HUES6 (cell line): ENCODE results near the gene ELAVL1.

Source experiments
- H3K27ac ChIP-seq: 2 replicates; pipeline ENCODE4 v1.7.0; 2013; ENCODE audit warnings: low read depth, mild to moderate bottlenecking, low read length, inconsistent platforms
- H3K27me3 ChIP-seq: 2 replicates; pipeline ENCODE4 v1.6.1; 2013; ENCODE audit warnings: low read length; ENCODE audit not compliant: control insufficient read depth, insufficient read depth
- H3K36me3 ChIP-seq: 2 replicates; pipeline ENCODE4 v1.6.1; 2013; ENCODE audit warnings: low read length; ENCODE audit not compliant: control insufficient read depth, insufficient read depth
- H3K4me1 ChIP-seq: 2 replicates; pipeline ENCODE4 v1.6.1; 2013; ENCODE audit warnings: low read length; ENCODE audit not compliant: control insufficient read depth, insufficient read depth
- H3K4me3 ChIP-seq: 2 replicates; pipeline ENCODE4 v1.5.1; 2013; ENCODE audit warnings: low read depth, low read length
- H3K9ac ChIP-seq: one replicate; pipeline ENCODE4 v1.6.1; 2013; ENCODE audit warnings: mild to moderate bottlenecking, low read length
- H3K9me3 ChIP-seq: 2 replicates; pipeline ENCODE4 v1.6.1; 2013; ENCODE audit warnings: low read depth, low read length; ENCODE audit not compliant: control insufficient read depth, insufficient read depth

The ELAVL1 gene

DNA sequence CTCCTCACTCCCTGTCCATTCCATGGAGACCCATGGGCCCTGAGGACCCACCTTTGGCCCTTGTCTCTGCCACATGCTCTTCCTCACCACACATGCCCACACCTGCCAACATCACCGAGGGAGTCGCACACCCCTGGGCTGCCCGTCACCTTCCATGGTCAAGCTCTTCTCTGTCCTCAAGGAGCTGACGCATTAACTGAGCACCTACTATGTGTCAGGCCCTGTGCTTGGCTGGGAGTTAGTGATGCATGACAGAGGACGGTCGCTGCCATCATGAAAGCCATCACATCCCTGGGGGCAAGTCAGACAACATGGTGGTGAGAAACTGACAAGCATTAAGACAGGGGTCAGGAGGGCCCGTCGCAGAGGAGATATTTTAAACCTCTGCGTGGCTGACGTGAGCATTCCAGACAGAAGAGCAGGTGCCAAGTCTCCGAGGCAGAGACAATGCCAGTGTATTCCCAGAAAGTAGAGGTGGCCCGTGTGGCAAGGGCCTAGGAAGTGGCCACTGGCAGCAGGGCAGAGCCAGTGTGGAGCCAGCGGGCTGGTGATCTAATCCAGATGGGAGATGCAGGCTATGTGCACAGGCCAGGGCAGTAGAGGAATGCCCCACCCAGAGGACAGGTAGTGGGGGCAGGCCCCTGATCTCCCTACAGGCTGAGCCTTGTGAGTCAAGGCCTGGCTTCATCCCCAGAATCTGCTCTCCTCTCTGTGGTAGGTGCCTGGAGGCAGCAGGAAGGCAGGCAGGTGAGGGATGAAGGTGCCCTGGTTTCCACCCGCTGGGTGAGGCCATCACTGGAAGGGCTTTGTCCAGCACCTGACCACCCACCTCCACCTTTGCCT, 21.2 kb downstream of the ELAVL1 start:
- peaks cover 98% of the 10 kb centered on the region for H3K36me3 ChIP-seq
- H3K4me1 ChIP-seq, result no peaks in the 10 kb centered on the region; the same call in 1 of the 2 replicates
- no peak overlapping the region for H3K4me3 ChIP-seq
- no peaks in the 10 kb centered on the region for H3K9me3 ChIP-seq
- no peak overlapping the region for H3K27ac ChIP-seq
- no peak overlapping the region for H3K9ac ChIP-seq
- no peaks in the 10 kb centered on the region for H3K27me3 ChIP-seq

DNA sequence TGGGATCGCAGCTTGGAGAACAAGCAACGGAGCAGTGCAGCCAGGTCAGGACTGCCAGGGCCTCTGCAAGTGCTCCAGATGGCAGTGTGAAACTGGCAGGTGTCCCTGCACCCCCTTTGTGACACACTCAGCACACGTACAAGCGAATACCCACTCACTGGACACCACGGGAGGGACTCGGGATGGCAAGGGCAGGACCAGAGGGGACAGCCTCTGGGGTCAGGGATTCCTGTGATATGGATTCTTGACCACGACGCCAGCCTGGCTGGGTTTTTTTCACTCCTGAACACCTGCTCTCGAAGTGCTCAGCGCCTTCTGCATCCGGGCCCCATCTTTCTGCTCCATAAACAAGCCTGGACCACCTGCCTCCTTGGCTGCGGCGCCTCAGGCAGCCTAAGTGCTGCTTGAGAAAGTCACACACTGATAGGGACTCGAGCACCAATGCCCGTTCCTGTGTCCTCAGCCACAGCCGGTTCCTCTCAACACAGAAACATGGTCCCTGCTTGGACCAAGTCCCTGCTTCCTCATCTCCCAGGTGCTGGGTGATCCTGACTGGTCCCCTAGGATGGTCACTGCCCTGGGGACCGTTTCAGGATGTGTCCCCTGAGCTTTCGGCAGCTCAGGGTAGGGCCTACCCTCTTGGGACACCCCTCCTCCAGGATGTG, 22.0 kb downstream of the ELAVL1 start:
- Histone ChIP-seq H3K9me3 (no peaks in the 10 kb centered on the region), H3K27ac (no peak overlapping the region), H3K9ac (no peak overlapping the region), H3K27me3 (no peaks in the 10 kb centered on the region), H3K4me1 (no peaks in the 10 kb centered on the region; the same call in 1 of the 2 replicates), H3K36me3 (peaks cover 98% of the 10 kb centered on the region), H3K4me3 (no peak overlapping the region)

DNA sequence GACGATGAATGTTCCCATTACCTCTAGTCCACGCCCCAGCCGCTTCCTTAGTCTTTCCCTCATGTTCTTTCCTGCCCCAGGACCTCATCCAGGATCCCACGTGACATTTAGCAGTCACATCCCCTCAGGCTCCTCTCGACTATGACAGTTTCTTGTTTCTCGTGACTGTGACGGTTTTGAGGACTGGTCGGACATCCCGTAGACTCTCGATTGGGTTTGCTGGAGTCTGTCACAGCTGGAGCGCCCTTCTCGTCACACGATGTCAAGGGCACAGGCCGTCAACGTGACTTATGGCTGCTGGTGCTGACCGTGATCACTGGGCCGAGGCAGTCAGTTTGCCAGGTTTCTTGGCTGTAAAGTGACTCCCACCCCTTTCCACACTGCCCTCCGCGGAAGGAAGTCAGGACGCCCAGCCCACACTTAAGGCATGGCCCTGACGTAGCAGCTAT, 22.8 kb downstream of the ELAVL1 start:
- Histone ChIP-seq H3K27me3 (no peaks in the 10 kb centered on the region), H3K4me1 (no peaks in the 10 kb centered on the region), H3K9ac (no peak overlapping the region), H3K9me3 (no peaks in the 10 kb centered on the region), H3K36me3 (peaks cover 98% of the 10 kb centered on the region), H3K4me3 (no peak overlapping the region), H3K27ac (no peak overlapping the region)

DNA sequence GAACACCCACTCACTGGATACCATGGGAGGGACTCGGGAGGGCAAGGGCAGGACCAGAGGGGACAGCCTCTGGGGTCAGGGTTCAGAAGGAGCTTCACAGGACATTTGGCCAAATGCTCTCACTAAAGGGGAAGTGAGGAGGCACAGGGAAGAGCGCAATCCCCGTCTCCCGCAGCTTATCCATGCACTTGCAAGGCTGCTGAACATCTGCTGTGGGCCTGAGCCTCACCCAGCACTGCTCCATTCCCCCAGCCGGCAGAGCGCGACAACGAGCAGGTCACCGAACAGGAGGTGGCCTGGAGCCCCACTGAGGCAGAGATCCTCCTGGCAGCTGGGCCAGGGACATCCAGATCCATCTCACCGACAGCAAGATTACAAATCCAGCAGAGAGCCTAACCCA, 23.3 kb downstream of the ELAVL1 start:
- Histone ChIP-seq H3K9ac (no peak overlapping the region), H3K4me3 (no peak overlapping the region), H3K36me3 (peaks cover 98% of the 10 kb centered on the region), H3K27ac (no peak overlapping the region), H3K27me3 (no peaks in the 10 kb centered on the region), H3K9me3 (no peaks in the 10 kb centered on the region), H3K4me1 (no peaks in the 10 kb centered on the region)

DNA sequence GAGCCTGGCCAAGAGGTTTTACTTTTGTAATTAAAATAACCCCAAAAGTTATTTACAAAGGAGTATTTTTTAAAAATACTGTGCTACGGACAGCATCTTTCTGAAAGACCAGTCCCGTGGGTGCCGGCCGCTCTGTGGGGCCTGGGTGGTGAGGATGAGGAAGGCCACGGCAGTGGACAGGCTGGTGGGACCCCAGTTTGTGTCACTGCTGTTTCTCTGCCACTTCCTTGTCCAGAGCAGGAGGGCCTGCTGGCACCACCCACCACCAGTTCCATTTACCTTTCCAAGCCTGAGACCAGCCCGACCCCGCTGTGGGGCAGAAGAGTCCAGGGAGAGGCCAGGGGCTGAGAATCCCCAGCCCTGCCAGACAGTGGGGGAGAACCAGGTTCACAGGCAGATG, 23.8 kb downstream of the ELAVL1 start:
- Histone ChIP-seq H3K27me3 (no peaks in the 10 kb centered on the region), H3K27ac (no peak overlapping the region), H3K4me3 (no peak overlapping the region), H3K9me3 (no peaks in the 10 kb centered on the region), H3K4me1 (no peaks in the 10 kb centered on the region), H3K36me3 (peaks cover 99% of the 10 kb centered on the region), H3K9ac (no peak overlapping the region)

DNA sequence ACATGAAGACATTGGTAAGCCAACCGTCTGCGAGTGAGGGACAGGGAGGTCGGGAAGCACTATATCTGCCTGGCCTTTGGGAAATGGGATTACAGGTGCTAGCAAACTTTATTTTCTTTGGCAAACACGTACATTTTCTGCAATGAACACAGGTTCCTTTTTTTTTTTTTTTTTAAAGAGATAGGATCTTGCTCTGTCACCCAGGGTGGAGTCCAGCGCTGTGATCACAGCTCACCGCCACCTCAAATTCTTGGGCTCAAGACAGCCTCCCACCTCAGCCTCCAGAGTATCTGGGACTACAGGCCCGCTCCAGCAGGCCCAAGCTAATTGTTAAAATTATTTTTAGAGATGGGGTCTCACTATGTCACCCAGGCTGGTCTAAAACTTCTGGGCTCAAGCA, 24.2 kb downstream of the ELAVL1 start:
- no peak overlapping the region for H3K4me3 ChIP-seq
- H3K4me1 ChIP-seq, result no peaks in the 10 kb centered on the region
- no peaks in the 10 kb centered on the region for H3K9me3 ChIP-seq
- H3K27me3 ChIP-seq, result no peaks in the 10 kb centered on the region
- H3K9ac ChIP-seq, result no peak overlapping the region
- H3K36me3 ChIP-seq, result peaks cover 98% of the 10 kb centered on the region
- no peak overlapping the region for H3K27ac ChIP-seq

DNA sequence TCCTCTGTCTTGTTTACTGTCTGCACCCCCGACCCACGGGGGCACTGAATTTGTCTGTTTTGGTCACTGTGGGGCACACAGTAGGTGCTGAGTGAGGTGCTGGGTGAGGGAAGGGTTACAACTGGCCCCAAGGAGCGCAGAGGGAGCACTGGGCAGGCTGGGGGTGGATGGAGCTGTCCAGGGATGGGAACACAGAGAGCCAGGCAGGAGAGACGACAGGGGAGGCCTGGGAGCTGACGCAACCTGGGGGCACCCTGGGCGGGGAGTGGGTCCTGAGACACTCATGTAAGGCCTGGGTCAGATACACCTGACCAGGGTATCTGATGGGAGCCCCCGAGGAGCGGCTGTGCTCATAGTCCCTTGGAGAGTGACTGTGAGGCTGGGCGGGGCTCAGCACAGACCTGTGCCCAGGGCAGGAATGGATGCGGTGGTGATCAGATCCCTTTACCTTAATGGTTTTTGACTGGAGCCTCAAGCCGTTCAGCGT, 24.8 kb downstream of the ELAVL1 start:
- Histone ChIP-seq H3K4me1 (no peaks in the 10 kb centered on the region), H3K9ac (no peak overlapping the region), H3K27me3 (no peaks in the 10 kb centered on the region), H3K9me3 (no peaks in the 10 kb centered on the region), H3K27ac (no peak overlapping the region), H3K4me3 (no peak overlapping the region), H3K36me3 (peaks cover 94% of the 10 kb centered on the region)

DNA sequence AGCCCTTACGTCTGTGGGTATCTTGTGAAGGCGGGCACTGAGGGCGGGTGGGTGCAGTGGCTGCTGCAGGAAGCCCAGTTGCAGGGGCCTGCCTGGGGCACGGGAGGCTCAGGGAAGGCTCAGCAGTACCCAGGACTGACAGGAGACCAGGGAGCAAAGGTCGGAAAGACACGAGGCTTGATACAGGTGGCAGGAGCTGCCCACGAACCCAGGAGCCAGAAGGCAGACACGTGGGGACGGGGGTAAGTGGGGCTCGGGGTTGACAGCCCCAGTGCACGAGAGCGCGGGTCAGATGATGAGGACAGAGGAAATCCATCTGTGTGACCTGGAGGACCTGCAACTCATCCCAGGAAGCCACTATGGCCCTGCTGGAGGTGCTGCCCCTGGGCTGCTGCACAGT, 25.3 kb downstream of the ELAVL1 start:
- Histone ChIP-seq H3K9me3 (no peaks in the 10 kb centered on the region), H3K4me3 (no peak overlapping the region), H3K27me3 (no peaks in the 10 kb centered on the region), H3K27ac (no peak overlapping the region), H3K36me3 (peaks cover 94% of the 10 kb centered on the region), H3K9ac (no peak overlapping the region), H3K4me1 (no peaks in the 10 kb centered on the region)

DNA sequence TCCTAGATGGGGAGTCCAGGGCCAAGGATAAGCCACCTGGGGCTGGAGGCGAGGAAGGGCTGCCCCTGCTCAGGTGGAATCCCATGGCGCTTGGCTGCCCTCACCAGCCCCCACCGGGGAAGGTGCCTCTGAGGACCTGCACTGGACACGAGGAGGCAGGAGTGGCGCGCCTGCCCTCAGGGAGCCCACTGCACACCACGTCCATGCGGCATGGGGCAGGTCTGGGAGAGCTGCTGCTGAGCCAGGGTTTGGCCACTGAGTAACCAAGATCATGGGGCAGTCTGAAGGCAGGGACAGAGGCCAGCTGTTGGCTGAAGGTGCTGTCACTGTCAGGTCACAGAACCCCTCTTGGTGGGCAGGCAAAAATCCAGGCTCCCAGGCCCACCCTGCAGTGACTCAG, 25.9 kb downstream of the ELAVL1 start:
- H3K9me3 ChIP-seq, result no peaks in the 10 kb centered on the region
- H3K27me3 ChIP-seq, result no peaks in the 10 kb centered on the region
- H3K27ac ChIP-seq, result no peak overlapping the region; the same call in 1 of the 2 replicates
- no peak overlapping the region for H3K4me3 ChIP-seq
- no peaks in the 10 kb centered on the region for H3K4me1 ChIP-seq
- H3K36me3 ChIP-seq, result peaks cover 94% of the 10 kb centered on the region
- H3K9ac ChIP-seq, result no peak overlapping the region

DNA sequence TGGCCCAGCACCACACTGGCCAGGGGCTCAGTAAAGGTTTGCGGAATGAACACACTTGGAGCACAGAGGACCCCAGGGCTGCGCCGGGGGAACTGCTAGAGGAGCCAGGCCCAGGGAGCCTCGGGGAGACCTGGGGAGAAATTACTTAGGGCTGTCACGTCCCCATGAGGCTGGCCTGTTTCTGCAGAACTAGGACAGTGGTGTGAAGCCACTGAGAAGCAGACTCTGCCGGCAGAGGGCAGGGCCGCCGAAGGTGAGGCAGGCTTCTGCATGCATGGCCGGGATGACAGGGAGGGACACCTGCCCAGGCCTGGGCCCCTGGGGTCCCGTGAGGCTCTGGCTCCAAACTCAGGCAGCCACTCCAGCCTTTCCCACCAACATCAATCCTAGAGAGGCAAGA, 26.4 kb downstream of the ELAVL1 start:
- no peaks in the 10 kb centered on the region for H3K27me3 ChIP-seq
- H3K4me3 ChIP-seq, result no peak overlapping the region
- H3K9me3 ChIP-seq, result no peaks in the 10 kb centered on the region
- H3K4me1 ChIP-seq, result no peaks in the 10 kb centered on the region
- peaks cover 94% of the 10 kb centered on the region for H3K36me3 ChIP-seq
- no peak overlapping the region; the same call in 1 of the 2 replicates for H3K27ac ChIP-seq
- H3K9ac ChIP-seq, result no peak overlapping the region

DNA sequence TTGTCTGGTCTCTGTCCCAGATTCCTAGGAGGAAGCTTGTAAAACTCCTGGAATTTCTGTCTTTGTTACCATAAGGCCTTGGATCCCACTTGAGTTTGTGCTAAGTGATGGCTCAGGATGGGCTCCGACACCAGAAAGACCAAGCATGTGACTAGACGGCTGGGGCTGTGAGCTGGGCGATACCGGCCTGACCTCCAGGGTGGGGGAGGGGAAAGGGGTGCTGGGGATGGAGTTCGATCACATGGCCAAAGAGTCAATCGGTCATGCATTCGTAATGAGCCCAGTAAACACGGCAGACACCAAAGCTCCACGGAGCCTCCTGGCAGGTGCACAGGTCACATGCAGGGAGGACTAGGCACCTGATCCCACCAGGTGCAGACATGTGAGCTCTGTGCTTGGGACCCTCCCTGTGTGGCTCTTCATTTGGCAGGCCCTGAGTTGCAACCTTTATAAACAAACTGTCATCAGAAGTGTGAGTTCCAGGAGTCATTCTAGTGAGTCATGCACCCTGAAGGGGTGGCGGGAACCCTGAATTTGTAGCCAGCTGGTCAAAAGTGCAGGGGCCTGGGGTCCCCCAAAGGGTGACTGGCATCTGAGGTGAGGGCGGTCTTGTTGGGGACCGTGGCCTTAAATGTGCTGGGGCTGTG, 27.1 kb downstream of the ELAVL1 start:
- no peak overlapping the region for H3K27ac ChIP-seq
- no peak overlapping the region for H3K9ac ChIP-seq
- H3K36me3 ChIP-seq, result peaks cover 94% of the 10 kb centered on the region
- no peaks in the 10 kb centered on the region for H3K4me1 ChIP-seq
- H3K27me3 ChIP-seq, result no peaks in the 10 kb centered on the region
- no peak overlapping the region for H3K4me3 ChIP-seq
- no peaks in the 10 kb centered on the region for H3K9me3 ChIP-seq
